M059J (cell line): ENCODE data around the gene FRMD4A. TPM values are rescaled to one million over a fixed set of nuclear protein-coding genes. Genes with fewer than 3 reads are reported as not detected.
"Not testable (repeated sequence)": the region's sequence is repeated elsewhere in the genome, so short reads cannot be mapped to it uniquely, and the experiment has no call there.

Experiments used
- DNase-seq: peaks from one replicate; pipeline ENCODE4 v3.0.0-alpha.2; 2012; ENCODE audit warnings: low read depth
- total RNA-seq: library from RNA; depleted of rRNA; stranded (reverse); fragments of >200 nt; shearing (Covaris generic); gene quantifications from 2 replicates; pipeline ENCODE4 v1.2.3, GENCODE V29; 2014

The FRMD4A gene
- total RNA-seq, 1 experiment from 2014 or later: 10.8 TPM

GRCh38 chr10:14150526-14150925 lies 180.2 kb downstream of the FRMD4A start:
- no peak for DNase-seq

- peak; percentile 53 for DNase-seq
Measured at GRCh38 chr10:14146501-14146900, 184.2 kb downstream of the FRMD4A start.

GRCh38 chr10:14146025-14146424 lies 184.7 kb downstream of the FRMD4A start:
- DNase-seq: peak; percentile 71

GRCh38 chr10:14144451-14144850 lies 186.3 kb downstream of the FRMD4A start:
- DNase-seq: no peak

GRCh38 chr10:14142606-14143250 lies 188.0 kb downstream of the FRMD4A start:
- no peak for DNase-seq

GRCh38 chr10:14141283-14141682 lies 189.4 kb downstream of the FRMD4A start:
- DNase-seq: no peak

GRCh38 chr10:14137391-14137790 lies 193.3 kb downstream of the FRMD4A start:
- DNase-seq: no peak

GRCh38 chr10:14135196-14135595 lies 195.5 kb downstream of the FRMD4A start:
- DNase-seq: not testable (repeated sequence)

GRCh38 chr10:14134275-14134674 lies 196.4 kb downstream of the FRMD4A start:
- no peak for DNase-seq

- no peak for DNase-seq
Measured at GRCh38 chr10:14131261-14131960, 199.3 kb downstream of the FRMD4A start.

GRCh38 chr10:14129770-14130169 lies 201.0 kb downstream of the FRMD4A start:
- DNase-seq: no peak

- DNase-seq: no peak
Measured at GRCh38 chr10:14128519-14128918, 202.2 kb downstream of the FRMD4A start.

- DNase-seq: peak; percentile 42
Measured at GRCh38 chr10:14126697-14127440, 203.9 kb downstream of the FRMD4A start.

- DNase-seq: no peak
Measured at GRCh38 chr10:14125564-14125963, 205.2 kb downstream of the FRMD4A start.

- no peak for DNase-seq
Measured at GRCh38 chr10:14124941-14125340, 205.8 kb downstream of the FRMD4A start.

- DNase-seq: no peak
Measured at GRCh38 chr10:14123139-14123538, 207.6 kb downstream of the FRMD4A start.

- DNase-seq: no peak
Measured at GRCh38 chr10:14120812-14121211, 209.9 kb downstream of the FRMD4A start.

- DNase-seq: no peak
Measured at GRCh38 chr10:14118953-14119352, 211.8 kb downstream of the FRMD4A start.

GRCh38 chr10:14116837-14117236 lies 213.9 kb downstream of the FRMD4A start:
- no peak for DNase-seq

- no peak for DNase-seq
Measured at GRCh38 chr10:14116021-14116420, 214.7 kb downstream of the FRMD4A start.

GRCh38 chr10:14114791-14115190 lies 215.9 kb downstream of the FRMD4A start:
- DNase-seq: no peak

GRCh38 chr10:14112056-14112455 lies 218.7 kb downstream of the FRMD4A start:
- DNase-seq: no peak

- no peak for DNase-seq
Measured at GRCh38 chr10:14111208-14111607, 219.5 kb downstream of the FRMD4A start.
